GM18507 (cell line): ENCODE results near the gene PRSS2.
A peak's percentile ranks its signal among the peaks of the same experiment; 100 is the strongest.

Source experiments
- DNase-seq: peaks from one replicate; pipeline ENCODE4 v3.0.0; 2011; ENCODE audit warnings: low read depth; ENCODE audit not compliant: insufficient read length; ENCODE audit errors: extremely low spot score
- FAIRE-seq: peaks from 2 replicates; lab custom pipeline; 2011; peaks lifted over from hg19 to GRCh38; lab: Jason Lieb, UNC

Gene PRSS2

GRCh38 chr7:142782922-142783900 is 12.4 kb downstream of the PRSS2 start:
- FAIRE-seq (peak; percentile 88), DNase-seq (peak; percentile 71)

- no peak for DNase-seq
- no peak for FAIRE-seq
Observed at GRCh38 chr7:142784096-142784495, 13.3 kb downstream of the PRSS2 start.

- no peak for FAIRE-seq
- no peak for DNase-seq
Observed at GRCh38 chr7:142784716-142785115, 13.9 kb downstream of the PRSS2 start.

- DNase-seq (no peak), FAIRE-seq (no peak)
Observed at GRCh38 chr7:142785841-142786250, 15.1 kb downstream of the PRSS2 start.

- DNase-seq, result no peak
- FAIRE-seq, result no peak
Observed at GRCh38 chr7:142787034-142787768, 16.4 kb downstream of the PRSS2 start.

GRCh38 chr7:142787783-142788182 is 17.0 kb downstream of the PRSS2 start:
- FAIRE-seq, result no peak
- no peak for DNase-seq

GRCh38 chr7:142788303-142789289 is 17.8 kb downstream of the PRSS2 start:
- FAIRE-seq, result no peak
- no peak for DNase-seq

GRCh38 chr7:142789441-142789840 is 18.7 kb downstream of the PRSS2 start:
- DNase-seq, result no peak
- FAIRE-seq, result no peak

- FAIRE-seq (no peak), DNase-seq (no peak)
Observed at GRCh38 chr7:142790056-142790455, 19.3 kb downstream of the PRSS2 start.

- DNase-seq (no peak), FAIRE-seq (no peak)
Observed at GRCh38 chr7:142790555-142790954, 19.8 kb downstream of the PRSS2 start.

GRCh38 chr7:142791502-142791901 is 20.7 kb downstream of the PRSS2 start:
- DNase-seq (no peak), FAIRE-seq (no peak)

- DNase-seq (no peak), FAIRE-seq (no peak)
Observed at GRCh38 chr7:142792129-142792528, 21.4 kb downstream of the PRSS2 start.

GRCh38 chr7:142792593-142792992 is 21.8 kb downstream of the PRSS2 start:
- DNase-seq (no peak), FAIRE-seq (no peak)

GRCh38 chr7:142793156-142793555 is 22.4 kb downstream of the PRSS2 start:
- no peak for FAIRE-seq
- DNase-seq, result no peak

GRCh38 chr7:142795339-142795863 is 24.6 kb downstream of the PRSS2 start:
- DNase-seq (no peak), FAIRE-seq (no peak)

- FAIRE-seq (no peak), DNase-seq (no peak)
Observed at GRCh38 chr7:142796001-142796500, 25.3 kb downstream of the PRSS2 start.

- DNase-seq (no peak), FAIRE-seq (no peak)
Observed at GRCh38 chr7:142796501-142797390, 26.0 kb downstream of the PRSS2 start.
